ENCODE data around the gene VTI1A.

DNA sequence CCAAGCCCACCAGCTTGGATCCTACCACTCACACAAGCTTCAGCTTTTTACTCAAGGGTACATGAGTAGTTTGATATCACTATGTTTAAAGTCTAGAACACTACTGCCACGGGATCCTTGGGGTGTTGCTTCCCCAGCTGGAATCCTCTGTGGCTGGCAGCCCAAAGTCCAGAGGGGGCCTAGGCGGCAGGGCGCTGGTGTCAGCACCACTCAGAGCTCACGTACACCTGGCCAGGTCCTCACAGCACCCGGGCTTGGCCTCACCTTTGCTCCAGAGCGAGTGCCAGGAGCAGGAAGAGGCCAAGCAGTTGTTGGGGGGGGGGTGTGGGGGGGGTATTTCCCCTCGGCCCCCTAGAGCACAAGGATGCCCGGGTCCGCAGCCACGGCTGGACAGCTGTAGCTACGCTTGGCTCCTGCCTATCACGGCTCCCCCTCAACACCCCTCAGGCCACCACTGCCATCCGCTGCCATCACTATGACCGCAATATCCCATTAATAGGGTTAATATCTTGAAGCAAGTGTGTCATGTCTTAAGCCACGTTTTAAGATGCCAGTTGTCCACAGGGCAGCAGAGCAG is 17.3 kb upstream of the VTI1A start:
- TF ChIP-seq POLR2AphosphoS5 (IDR thresholded peaks at IDR 0.05; ENCODE audit: borderline replicate concordance, low read depth, low read length): no peak
- TF ChIP-seq EZH2 (IDR thresholded peaks at IDR 0.05): no peak
- no peak for TF ChIP-seq FOXP2 (optimal IDR thresholded peaks at IDR 0.05; ENCODE audit: control extremely low read depth, extremely low read length, insufficient read depth)

Data from SK-N-MC (cell line).